ENCODE measurements around the gene ZNF674.
A peak's percentile ranks its signal among the peaks of the same experiment; 100 is the strongest.
"Not testable (repeated sequence)": the region's sequence is repeated elsewhere in the genome, so short reads cannot be mapped to it uniquely, and the experiment has no call there.

ZNF674 gene

GRCh38 chrX:46502848-46503247 is 42.4 kb downstream of the ZNF674 start:
- Histone ChIP-seq H3K9me3 (ENCODE audit: insufficient read depth, low read length, severe bottlenecking) (peaks cover 9% of the 10 kb centered on the region), H3K4me1 (ENCODE audit: insufficient read depth, low read length) (no peaks in the 10 kb centered on the region), H4K20me1 (ENCODE audit: insufficient read depth, low read length) (no peaks in the 10 kb centered on the region), H2AFZ (ENCODE audit: low read depth, low read length) (no peak overlapping the region), H3K27ac (ENCODE audit: low read length) (no peak overlapping the region), H3K36me3 (ENCODE audit: insufficient read depth, low read length) (peaks cover 14% of the 10 kb centered on the region; the same call in 1 of the 2 replicates), H3K27me3 (ENCODE audit: insufficient read depth, low read length, poor library complexity) (no peaks in the 10 kb centered on the region), H3K79me2 (ENCODE audit: insufficient read depth, low read length) (no peaks in the 10 kb centered on the region), H3K9ac (ENCODE audit: low read depth, low read length) (no peak overlapping the region), H3K4me2 (ENCODE audit: insufficient read depth, low read length) (no peak overlapping the region), H3K4me3 (ENCODE audit: low read depth in 1 of 2, low read length in 2 of 2) (no peak overlapping the region)
- no peak for DNase-seq
- no peak for ATAC-seq (ENCODE audit: insufficient read depth, low read depth)
- TF ChIP-seq EZH2 (IDR thresholded peaks at IDR 0.05; ENCODE audit: borderline replicate concordance, low read depth, low read length, severe bottlenecking), result no peak
- TF ChIP-seq, protein P1, sequence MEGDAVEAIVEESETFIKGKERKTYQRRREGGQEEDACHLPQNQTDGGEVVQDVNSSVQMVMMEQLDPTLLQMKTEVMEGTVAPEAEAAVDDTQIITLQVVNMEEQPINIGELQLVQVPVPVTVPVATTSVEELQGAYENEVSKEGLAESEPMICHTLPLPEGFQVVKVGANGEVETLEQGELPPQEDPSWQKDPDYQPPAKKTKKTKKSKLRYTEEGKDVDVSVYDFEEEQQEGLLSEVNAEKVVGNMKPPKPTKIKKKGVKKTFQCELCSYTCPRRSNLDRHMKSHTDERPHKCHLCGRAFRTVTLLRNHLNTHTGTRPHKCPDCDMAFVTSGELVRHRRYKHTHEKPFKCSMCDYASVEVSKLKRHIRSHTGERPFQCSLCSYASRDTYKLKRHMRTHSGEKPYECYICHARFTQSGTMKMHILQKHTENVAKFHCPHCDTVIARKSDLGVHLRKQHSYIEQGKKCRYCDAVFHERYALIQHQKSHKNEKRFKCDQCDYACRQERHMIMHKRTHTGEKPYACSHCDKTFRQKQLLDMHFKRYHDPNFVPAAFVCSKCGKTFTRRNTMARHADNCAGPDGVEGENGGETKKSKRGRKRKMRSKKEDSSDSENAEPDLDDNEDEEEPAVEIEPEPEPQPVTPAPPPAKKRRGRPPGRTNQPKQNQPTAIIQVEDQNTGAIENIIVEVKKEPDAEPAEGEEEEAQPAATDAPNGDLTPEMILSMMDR (IDR thresholded peaks at IDR 0.05; ENCODE audit: borderline replicate concordance, extremely low read depth, low read length, poor library complexity, severe bottlenecking), result no peak

DNA sequence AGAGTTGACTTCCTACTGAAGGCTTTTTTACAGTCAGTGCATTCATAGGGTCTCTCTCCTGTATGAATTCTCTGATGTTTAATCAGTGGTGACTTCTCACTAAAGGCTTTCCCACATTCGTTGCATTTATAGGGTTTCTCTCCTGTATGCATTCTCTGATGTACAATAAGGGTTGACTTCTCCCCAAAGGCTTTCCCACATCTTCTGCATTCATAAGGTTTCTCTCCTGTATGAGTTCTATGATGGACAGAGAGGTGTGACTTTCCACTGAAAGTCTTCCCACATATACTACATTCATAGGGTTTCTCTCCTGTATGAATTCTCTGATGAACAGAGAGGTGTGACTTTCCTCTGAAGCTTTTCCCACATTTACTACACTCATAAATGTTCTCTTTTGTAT is 45.2 kb downstream of the ZNF674 start:
- no peak overlapping the region for H3K4me3 ChIP-seq (ENCODE audit: low read depth in 1 of 2, low read length in 2 of 2)
- no peak overlapping the region for H3K4me2 ChIP-seq (ENCODE audit: insufficient read depth, low read length)

GRCh38 chrX:46488712-46489111 is 56.5 kb downstream of the ZNF674 start:
- Histone ChIP-seq H3K9me3 (ENCODE audit: insufficient read depth, low read length, severe bottlenecking) (no peaks in the 10 kb centered on the region), H3K4me3 (ENCODE audit: low read depth in 1 of 2, low read length in 2 of 2) (no peak overlapping the region), H2AFZ (ENCODE audit: low read depth, low read length) (no peak overlapping the region), H3K4me2 (ENCODE audit: insufficient read depth, low read length) (no peak overlapping the region), H3K9ac (ENCODE audit: low read depth, low read length) (no peak overlapping the region), H3K36me3 (ENCODE audit: insufficient read depth, low read length) (no peaks in the 10 kb centered on the region; the same call in 1 of the 2 replicates), H3K4me1 (ENCODE audit: insufficient read depth, low read length) (no peaks in the 10 kb centered on the region), H3K27me3 (ENCODE audit: insufficient read depth, low read length, poor library complexity) (no peaks in the 10 kb centered on the region), H3K27ac (ENCODE audit: low read length) (no peak overlapping the region), H4K20me1 (ENCODE audit: insufficient read depth, low read length) (no peaks in the 10 kb centered on the region), H3K79me2 (ENCODE audit: insufficient read depth, low read length) (no peaks in the 10 kb centered on the region)
- DNase-seq (no peak), ATAC-seq (ENCODE audit: insufficient read depth, low read depth) (no peak)
- no peak for TF ChIP-seq EZH2 (IDR thresholded peaks at IDR 0.05; ENCODE audit: borderline replicate concordance, low read depth, low read length, severe bottlenecking)
- TF ChIP-seq, protein P1 (IDR thresholded peaks at IDR 0.05; ENCODE audit: borderline replicate concordance, extremely low read depth, low read length, poor library complexity, severe bottlenecking), result no peak

More for the DNA sequence above, 45.2 kb downstream of the ZNF674 start:
- no peaks in the 10 kb centered on the region for H3K4me1 ChIP-seq (ENCODE audit: insufficient read depth, low read length)
- H3K9me3 ChIP-seq (ENCODE audit: insufficient read depth, low read length, severe bottlenecking), result peaks cover 9% of the 10 kb centered on the region
- DNase-seq (no peak), ATAC-seq (ENCODE audit: insufficient read depth, low read depth) (no peak)
- no peak overlapping the region for H2AFZ ChIP-seq (ENCODE audit: low read depth, low read length)
- peaks cover 14% of the 10 kb centered on the region; the same call in 1 of the 2 replicates for H3K36me3 ChIP-seq (ENCODE audit: insufficient read depth, low read length)
- TF ChIP-seq, protein P1 (IDR thresholded peaks at IDR 0.05; ENCODE audit: borderline replicate concordance, extremely low read depth, low read length, poor library complexity, severe bottlenecking), result no peak
- no peak for TF ChIP-seq EZH2 (IDR thresholded peaks at IDR 0.05; ENCODE audit: borderline replicate concordance, low read depth, low read length, severe bottlenecking)
- no peaks in the 10 kb centered on the region for H4K20me1 ChIP-seq (ENCODE audit: insufficient read depth, low read length)
- no peaks in the 10 kb centered on the region for H3K27me3 ChIP-seq (ENCODE audit: insufficient read depth, low read length, poor library complexity)
- no peak overlapping the region for H3K9ac ChIP-seq (ENCODE audit: low read depth, low read length)
- H3K79me2 ChIP-seq (ENCODE audit: insufficient read depth, low read length), result no peaks in the 10 kb centered on the region
- no peak overlapping the region for H3K27ac ChIP-seq (ENCODE audit: low read length)

DNA sequence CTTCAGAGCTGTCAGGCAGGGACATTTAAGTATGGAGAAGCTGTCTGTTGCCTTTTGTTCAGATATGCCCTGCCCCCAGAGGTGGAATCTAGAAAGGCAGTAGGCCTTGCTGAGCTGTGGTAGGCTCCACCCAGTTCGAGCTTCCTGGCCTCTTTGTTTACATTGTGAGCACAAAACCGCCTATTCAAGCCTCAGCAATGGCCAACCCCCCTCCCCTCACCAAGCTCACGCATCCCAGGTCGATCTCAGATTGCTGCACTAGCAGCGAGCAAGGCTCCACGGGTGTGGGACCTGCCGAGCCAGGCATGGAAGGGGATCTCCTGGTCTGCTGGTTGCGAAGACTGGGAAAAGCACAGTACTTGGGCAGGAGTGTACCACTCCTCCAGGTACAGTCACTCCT is 59.3 kb downstream of the ZNF674 start:
- Histone ChIP-seq H3K4me1 (ENCODE audit: insufficient read depth, low read length) (no peaks in the 10 kb centered on the region), H2AFZ (ENCODE audit: low read depth, low read length) (no peak overlapping the region), H3K27ac (ENCODE audit: low read length) (no peak overlapping the region), H3K9ac (ENCODE audit: low read depth, low read length) (no peak overlapping the region), H3K79me2 (ENCODE audit: insufficient read depth, low read length) (no peaks in the 10 kb centered on the region), H4K20me1 (ENCODE audit: insufficient read depth, low read length) (no peaks in the 10 kb centered on the region), H3K36me3 (ENCODE audit: insufficient read depth, low read length) (no peaks in the 10 kb centered on the region; the same call in 1 of the 2 replicates), H3K4me2 (ENCODE audit: insufficient read depth, low read length) (no peak overlapping the region), H3K27me3 (ENCODE audit: insufficient read depth, low read length, poor library complexity) (no peaks in the 10 kb centered on the region), H3K9me3 (ENCODE audit: insufficient read depth, low read length, severe bottlenecking) (no peaks in the 10 kb centered on the region), H3K4me3 (ENCODE audit: low read depth in 1 of 2, low read length in 2 of 2) (no peak overlapping the region)
- DNase-seq (peak; percentile 39), ATAC-seq (ENCODE audit: insufficient read depth, low read depth) (peak; percentile 44; the same call in 1 of the 3 replicates)
- TF ChIP-seq EZH2 (IDR thresholded peaks at IDR 0.05; ENCODE audit: borderline replicate concordance, low read depth, low read length, severe bottlenecking), result no peak
- TF ChIP-seq, protein P1 (IDR thresholded peaks at IDR 0.05; ENCODE audit: borderline replicate concordance, extremely low read depth, low read length, poor library complexity, severe bottlenecking), result no peak

- H4K20me1 ChIP-seq (ENCODE audit: insufficient read depth, low read length); H3K4me1 ChIP-seq (ENCODE audit: insufficient read depth, low read length); ATAC-seq (ENCODE audit: insufficient read depth, low read depth); H3K4me2 ChIP-seq (ENCODE audit: insufficient read depth, low read length); H2AFZ ChIP-seq (ENCODE audit: low read depth, low read length); DNase-seq; H3K9ac ChIP-seq (ENCODE audit: low read depth, low read length); H3K27me3 ChIP-seq (ENCODE audit: insufficient read depth, low read length, poor library complexity); H3K9me3 ChIP-seq (ENCODE audit: insufficient read depth, low read length, severe bottlenecking); H3K27ac ChIP-seq (ENCODE audit: low read length); H3K4me3 ChIP-seq (ENCODE audit: low read depth in 1 of 2, low read length in 2 of 2); H3K79me2 ChIP-seq (ENCODE audit: insufficient read depth, low read length); H3K36me3 ChIP-seq (ENCODE audit: insufficient read depth, low read length): not testable (repeated sequence)
Observed at GRCh38 chrX:46478634-46479033, 66.6 kb downstream of the ZNF674 start.

Data from DND-41 (cell line).